ENCODE results near the gene GGCT.
A peak's percentile ranks its signal among the peaks of the same experiment; 100 is the strongest.

GRCh38 chr7:30548845-30549244, 44.2 kb upstream of the GGCT start:
- TF ChIP-seq CTCF (IDR thresholded peaks at IDR 0.05; ENCODE audit: insufficient read depth, low read length), result peak; percentile 60
- no peak for TF ChIP-seq POLR2AphosphoS5 (IDR thresholded peaks at IDR 0.05; ENCODE audit: low read depth)
- no peak for TF ChIP-seq GABPA (IDR thresholded peaks at IDR 0.05; ENCODE audit: low read depth)
- TF ChIP-seq SPI1 (IDR thresholded peaks at IDR 0.05; ENCODE audit: borderline replicate concordance, low read depth), result no peak
- no peak for TF ChIP-seq REST (IDR thresholded peaks at IDR 0.05; ENCODE audit: insufficient replicate concordance, low read depth)

All from HL-60 (cell line).